ENCODE results near the gene IFNGR2. TPM values are rescaled to one million over a fixed set of nuclear protein-coding genes. Genes with fewer than 3 reads are reported as not detected.

Gene IFNGR2
- total and polyA plus RNA-seq, 2 experiments from 2014 or later: 21.9 to 29.4 TPM

GRCh38 chr21:33383056-33383888, 19.9 kb upstream of the IFNGR2 start (continued):
- no peak for TF ChIP-seq REST (IDR thresholded peaks at IDR 0.05; ENCODE audit: unreplicated experiment)

DNA sequence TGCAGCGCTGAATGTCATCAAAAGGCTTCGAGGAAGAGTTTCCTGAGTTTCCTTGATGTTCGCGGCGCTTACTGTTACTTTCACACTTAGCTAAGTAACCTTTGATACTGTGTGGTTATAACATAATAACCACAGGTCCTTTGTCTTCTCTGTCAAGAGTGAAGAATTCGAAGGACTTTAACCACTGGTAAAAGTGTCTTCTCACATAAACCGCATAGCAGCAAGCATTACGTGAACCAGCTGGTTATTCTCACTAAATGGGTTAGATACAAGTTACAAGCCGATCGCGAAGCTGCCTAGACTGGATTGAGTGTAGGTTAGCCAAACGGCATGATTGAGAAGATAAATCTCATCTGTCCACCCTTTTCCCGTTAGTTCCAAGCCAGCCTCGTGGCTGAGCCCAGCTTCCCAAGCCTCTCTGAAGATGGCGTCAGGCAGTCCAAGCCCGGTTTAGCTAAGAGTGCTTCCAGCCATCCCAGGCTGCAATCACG, 18.3 kb upstream of the IFNGR2 start:
- ATAC-seq (no peak), DNase-seq (ENCODE audit: low spot score) (no peak)
- no peak overlapping the region for H3K4me3 ChIP-seq
- H3K4me1 Mint-ChIP-seq: peaks cover 5% of the 10 kb centered on the region; the same call in 2 of the 3 replicates
- no peaks in the 10 kb centered on the region for H4K20me1 ChIP-seq (replicated peaks; ENCODE audit: insufficient read depth)
- H3K4me1 ChIP-seq (ENCODE audit: insufficient read depth): no peaks in the 10 kb centered on the region
- peak overlapping the region; percentile 69 for H2AFZ ChIP-seq
- no peaks in the 10 kb centered on the region for H3F3A ChIP-seq (replicated peaks; ENCODE audit: low read depth)
- no peaks in the 10 kb centered on the region; the same call in 2 of the 3 replicates for H3K9me3 Mint-ChIP-seq
- peaks cover 2% of the 10 kb centered on the region for H3K27me3 Mint-ChIP-seq (ENCODE audit: insufficient read depth, low read depth, poor library complexity)
- H3K4me2 ChIP-seq: no peak overlapping the region
- H3K9me2 ChIP-seq (ENCODE audit: insufficient read depth): no peaks in the 10 kb centered on the region
- no peaks in the 10 kb centered on the region for H3K79me2 ChIP-seq (replicated peaks; ENCODE audit: insufficient read depth)
- H3K27ac ChIP-seq (ENCODE audit: low read depth): no peak overlapping the region
- H3K36me3 ChIP-seq (ENCODE audit: insufficient read depth): no peaks in the 10 kb centered on the region
- no peaks in the 10 kb centered on the region for H3K36me3 Mint-ChIP-seq (ENCODE audit: low read depth)
- H3K4me3 Mint-ChIP-seq: no peak overlapping the region
- H3K27me3 ChIP-seq (ENCODE audit: insufficient read depth): no peaks in the 10 kb centered on the region
- no peak overlapping the region for H3K27ac Mint-ChIP-seq
- TF ChIP-seq JUNB (IDR thresholded peaks at IDR 0.05; ENCODE audit: unreplicated experiment) (no peak), EZH2phosphoT487 (IDR thresholded peaks at IDR 0.05; ENCODE audit: unreplicated experiment) (no peak), REST (IDR thresholded peaks at IDR 0.05; ENCODE audit: unreplicated experiment) (no peak), STAT1 (IDR thresholded peaks at IDR 0.05; ENCODE audit: unreplicated experiment) (no peak), ETS1 (IDR thresholded peaks at IDR 0.05) (no peak), CREB1 (CRISPR knock-in tag; IDR thresholded peaks at IDR 0.05; ENCODE audit: low read depth) (no peak), ZNF331 (CRISPR knock-in tag; IDR thresholded peaks at IDR 0.05; ENCODE audit: low read depth) (no peak), POLR2AphosphoS5 (IDR thresholded peaks at IDR 0.05; ENCODE audit: low read depth) (no peak), ZNF114 (CRISPR knock-in tag; IDR thresholded peaks at IDR 0.05) (no peak), NANOG (IDR thresholded peaks at IDR 0.05; ENCODE audit: borderline replicate concordance) (no peak)
- TF ChIP-seq, protein P1, sequence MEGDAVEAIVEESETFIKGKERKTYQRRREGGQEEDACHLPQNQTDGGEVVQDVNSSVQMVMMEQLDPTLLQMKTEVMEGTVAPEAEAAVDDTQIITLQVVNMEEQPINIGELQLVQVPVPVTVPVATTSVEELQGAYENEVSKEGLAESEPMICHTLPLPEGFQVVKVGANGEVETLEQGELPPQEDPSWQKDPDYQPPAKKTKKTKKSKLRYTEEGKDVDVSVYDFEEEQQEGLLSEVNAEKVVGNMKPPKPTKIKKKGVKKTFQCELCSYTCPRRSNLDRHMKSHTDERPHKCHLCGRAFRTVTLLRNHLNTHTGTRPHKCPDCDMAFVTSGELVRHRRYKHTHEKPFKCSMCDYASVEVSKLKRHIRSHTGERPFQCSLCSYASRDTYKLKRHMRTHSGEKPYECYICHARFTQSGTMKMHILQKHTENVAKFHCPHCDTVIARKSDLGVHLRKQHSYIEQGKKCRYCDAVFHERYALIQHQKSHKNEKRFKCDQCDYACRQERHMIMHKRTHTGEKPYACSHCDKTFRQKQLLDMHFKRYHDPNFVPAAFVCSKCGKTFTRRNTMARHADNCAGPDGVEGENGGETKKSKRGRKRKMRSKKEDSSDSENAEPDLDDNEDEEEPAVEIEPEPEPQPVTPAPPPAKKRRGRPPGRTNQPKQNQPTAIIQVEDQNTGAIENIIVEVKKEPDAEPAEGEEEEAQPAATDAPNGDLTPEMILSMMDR (conservative IDR thresholded peaks at IDR 0.05; ENCODE audit: low read depth in 2 of 2): no peak
